Keratinocyte (primary cell): ENCODE measurements around the gene PPP1R1C. TPM values are rescaled to one million over a fixed set of nuclear protein-coding genes. Genes with fewer than 3 reads are reported as not detected.

Experiments
- DNase-seq: peaks from one replicate; pipeline ENCODE4 v3.0.0-alpha.2; 2011; ENCODE audit warnings: low read depth, missing footprints, low spot score
- FAIRE-seq: peaks from 2 replicates; lab custom pipeline; 2011; peaks lifted over from hg19 to GRCh38; lab: Jason Lieb, UNC
- H2AFZ ChIP-seq: 2 replicates; pipeline ENCODE4 v1.6.0; 2012; ENCODE audit warnings: low read length, control low read depth, inconsistent platforms; ENCODE audit not compliant: control insufficient read depth
- H3K27ac ChIP-seq: 2 replicates; pipeline ENCODE4 v1.5.1; 2011; ENCODE audit warnings: low read length; ENCODE audit not compliant: control insufficient read depth, insufficient read depth
- H3K27me3 ChIP-seq: 3 replicates; pipeline ENCODE4 v1.6.0; 2011; ENCODE audit warnings: low read length; ENCODE audit not compliant: control insufficient read depth, insufficient read depth; ENCODE audit errors: extremely low read depth
- H3K36me3 ChIP-seq, 2 experiments: 2 replicates in 1 of 2; 3 replicates in 1 of 2; pipeline ENCODE4 v1.5.1; 2011; ENCODE audit warnings: low read length in 2 of 2, mild to moderate bottlenecking in 1 of 2; ENCODE audit not compliant: control insufficient read depth in 2 of 2, insufficient read depth in 2 of 2; ENCODE audit errors: extremely low read depth in 1 of 2
- H3K4me1 ChIP-seq: 3 replicates; pipeline ENCODE4 v1.5.1; 2011; ENCODE audit warnings: low read length; ENCODE audit not compliant: control insufficient read depth, insufficient read depth; ENCODE audit errors: extremely low read depth
- H3K4me2 ChIP-seq: 3 replicates; pipeline ENCODE4 v1.6.0; 2011; ENCODE audit warnings: low read depth, low read length; ENCODE audit not compliant: control insufficient read depth, insufficient read depth; ENCODE audit errors: extremely low read depth
- H3K4me3 ChIP-seq, 3 experiments: fragments of 200-600 bp in 1 of 3; sonication (generic) in 1 of 3; 2 replicates in 2 of 3; 3 replicates in 1 of 3; pipeline ENCODE4 v1.5.1; 2011 to 2016; ENCODE audit warnings: low read length in 3 of 3, mild to moderate bottlenecking in 3 of 3, control low read depth in 2 of 3, inconsistent platforms in 1 of 3, low read depth in 1 of 3, mixed read lengths in 1 of 3, mixed run types in 1 of 3, moderate library complexity in 1 of 3; ENCODE audit not compliant: control insufficient read depth in 2 of 3, insufficient read depth in 2 of 3; ENCODE audit errors: extremely low read depth in 1 of 3
- H3K79me2 ChIP-seq: 2 replicates; pipeline ENCODE4 v1.6.0; 2012; ENCODE audit warnings: low read length; ENCODE audit not compliant: control insufficient read depth, insufficient read depth
- H3K9ac ChIP-seq: 3 replicates; pipeline ENCODE4 v1.6.0; 2011; ENCODE audit warnings: low read length; ENCODE audit not compliant: control insufficient read depth, insufficient read depth; ENCODE audit errors: extremely low read depth
- H3K9me1 ChIP-seq: 3 replicates; pipeline ENCODE4 v1.6.0; 2011; ENCODE audit warnings: low read length; ENCODE audit not compliant: control insufficient read depth, insufficient read depth; ENCODE audit errors: extremely low read depth
- H3K9me3 ChIP-seq: 2 replicates; pipeline ENCODE4 v1.5.1; 2012; ENCODE audit warnings: low read depth, low read length; ENCODE audit not compliant: control insufficient read depth
- H4K20me1 ChIP-seq: 3 replicates; pipeline ENCODE4 v1.6.0; 2011; ENCODE audit warnings: low read length; ENCODE audit not compliant: control insufficient read depth, insufficient read depth; ENCODE audit errors: extremely low read depth
- EZH2 ChIP-seq: IDR thresholded peaks from one replicate; pipeline ENCODE4 v1.6.1; 2012; ENCODE audit warnings: inconsistent platforms, mild to moderate bottlenecking, low read length, moderate library complexity
- dilution Hi-C: fragments of 300-500 bp; cut with MboI; formaldehyde crosslinking; loops from one replicate; pipeline ENCODE4 v1.7.0; 2020; ENCODE audit warnings: low sequenced_read_pairs; ENCODE audit not compliant: extremely low pct_ligation_motif_present
- polyA plus RNA-seq, 5 experiments: library from polyadenylated mRNA; depleted of rRNA in 3 of 5; stranded (reverse) in 3 of 5; stranded (forward) in 1 of 5; unstranded in 1 of 5; fragments of >200 nt; gene quantifications; 1 replicate in 1 of 5; 2 replicates in 3 of 5; 3 replicates in 1 of 5; pipeline versions ENCODE4 v1.2.1 to v1.2.3, GENCODE V29; 2011 to 2012; ENCODE audit warnings: missing spikeins in 2 of 5, low read depth in 1 of 5, low replicate concordance in 1 of 5
- TF ChIP-seq, protein P1 (sequence below), 3 experiments: IDR thresholded peaks in 1 of 3; conservative IDR thresholded peaks in 1 of 3; optimal IDR thresholded peaks in 1 of 3; 2 replicates in 2 of 3; 3 replicates in 1 of 3; pipeline versions ENCODE3 to v1.5.1; 2011; ENCODE audit warnings: low read length in 3 of 3, mild to moderate bottlenecking in 3 of 3, moderate library complexity in 2 of 3, control low read depth in 1 of 3, inconsistent platforms in 1 of 3; ENCODE audit not compliant: insufficient read depth in 2 of 3; ENCODE audit errors: extremely low read depth in 1 of 3

The PPP1R1C gene
- polyA plus RNA-seq, 1 donor (not counting 4 experiments of a cell fraction or from before 2014, with no cell fraction given), result 4.3 TPM

GRCh38 chr2:182049372-182050148 lies 63.9 kb downstream of the PPP1R1C start:
- Histone ChIP-seq H3K79me2 (no peaks in the 10 kb centered on the region), H3K27me3 (no peaks in the 10 kb centered on the region), H2AFZ (no peak overlapping the region), H3K36me3 (no peaks in the 10 kb centered on the region), H4K20me1 (no peaks in the 10 kb centered on the region), H3K27ac (no peak overlapping the region), H3K9me1 (no peaks in the 10 kb centered on the region), H3K4me3 (no peak overlapping the region), H3K9ac (no peak overlapping the region), H3K9me3 (no peaks in the 10 kb centered on the region), H3K4me2 (no peak overlapping the region), H3K4me1 (no peaks in the 10 kb centered on the region)
- DNase-seq (no peak), FAIRE-seq (no peak)
- dilution Hi-C loops, result no loop called here
- TF ChIP-seq, protein P1, sequence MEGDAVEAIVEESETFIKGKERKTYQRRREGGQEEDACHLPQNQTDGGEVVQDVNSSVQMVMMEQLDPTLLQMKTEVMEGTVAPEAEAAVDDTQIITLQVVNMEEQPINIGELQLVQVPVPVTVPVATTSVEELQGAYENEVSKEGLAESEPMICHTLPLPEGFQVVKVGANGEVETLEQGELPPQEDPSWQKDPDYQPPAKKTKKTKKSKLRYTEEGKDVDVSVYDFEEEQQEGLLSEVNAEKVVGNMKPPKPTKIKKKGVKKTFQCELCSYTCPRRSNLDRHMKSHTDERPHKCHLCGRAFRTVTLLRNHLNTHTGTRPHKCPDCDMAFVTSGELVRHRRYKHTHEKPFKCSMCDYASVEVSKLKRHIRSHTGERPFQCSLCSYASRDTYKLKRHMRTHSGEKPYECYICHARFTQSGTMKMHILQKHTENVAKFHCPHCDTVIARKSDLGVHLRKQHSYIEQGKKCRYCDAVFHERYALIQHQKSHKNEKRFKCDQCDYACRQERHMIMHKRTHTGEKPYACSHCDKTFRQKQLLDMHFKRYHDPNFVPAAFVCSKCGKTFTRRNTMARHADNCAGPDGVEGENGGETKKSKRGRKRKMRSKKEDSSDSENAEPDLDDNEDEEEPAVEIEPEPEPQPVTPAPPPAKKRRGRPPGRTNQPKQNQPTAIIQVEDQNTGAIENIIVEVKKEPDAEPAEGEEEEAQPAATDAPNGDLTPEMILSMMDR (optimal IDR thresholded peaks at IDR 0.05 in 1 of 3, IDR thresholded peaks at IDR 0.05 in 1 of 3, conservative IDR thresholded peaks at IDR 0.05 in 1 of 3; ENCODE audit: extremely low read depth in 1 of 3, insufficient read depth in 2 of 3, low read length in 3 of 3), result no peak
- no peak for TF ChIP-seq EZH2

DNA sequence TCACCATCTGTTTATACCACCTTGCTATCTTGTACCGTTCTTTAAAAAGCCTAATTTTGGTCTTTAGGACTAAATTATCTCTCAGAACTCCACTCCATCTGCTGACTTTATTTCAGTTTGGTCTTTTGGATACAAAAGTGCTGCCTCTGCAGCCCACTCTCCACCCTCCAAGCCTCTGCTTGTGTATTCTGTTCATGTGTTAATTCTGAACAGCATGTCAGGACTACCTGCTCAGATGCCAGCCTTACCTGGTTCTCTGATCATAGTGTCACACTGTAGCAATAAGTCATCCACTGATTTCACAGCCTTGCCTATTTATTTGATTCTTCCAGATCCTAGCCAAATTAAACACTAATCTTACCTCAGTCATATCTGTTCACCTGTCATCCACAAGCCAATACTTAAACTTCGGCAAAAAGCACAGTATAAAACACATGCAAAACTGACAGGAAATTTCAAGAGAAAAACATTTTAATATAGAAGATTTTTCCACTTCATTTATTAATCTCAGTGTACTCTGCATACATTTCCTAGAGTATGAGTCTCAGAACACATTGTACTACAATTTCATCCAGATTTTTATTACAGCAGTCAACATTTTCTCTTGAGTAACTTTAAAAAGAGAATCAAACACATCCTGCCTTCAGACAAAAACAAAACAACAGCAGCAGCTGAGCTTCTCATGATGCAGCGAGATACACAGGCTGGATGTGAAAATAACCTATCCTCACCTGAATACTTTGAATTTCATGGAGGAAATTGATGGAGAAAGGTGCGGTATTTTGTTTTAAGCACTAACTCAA lies 64.9 kb downstream of the PPP1R1C start:
- dilution Hi-C loops, result no loop called here
- no peaks in the 10 kb centered on the region for H3K79me2 ChIP-seq
- H3K4me3 ChIP-seq, result no peak overlapping the region
- no peaks in the 10 kb centered on the region for H3K27me3 ChIP-seq
- no peak for DNase-seq
- H4K20me1 ChIP-seq, result no peaks in the 10 kb centered on the region
- H3K9ac ChIP-seq, result no peak overlapping the region
- H2AFZ ChIP-seq, result no peak overlapping the region
- no peak for FAIRE-seq
- H3K4me1 ChIP-seq, result no peaks in the 10 kb centered on the region
- H3K27ac ChIP-seq, result no peak overlapping the region
- H3K36me3 ChIP-seq, result no peaks in the 10 kb centered on the region
- H3K9me1 ChIP-seq, result no peaks in the 10 kb centered on the region
- TF ChIP-seq EZH2, result no peak
- TF ChIP-seq, protein P1 (optimal IDR thresholded peaks at IDR 0.05 in 1 of 3, IDR thresholded peaks at IDR 0.05 in 1 of 3, conservative IDR thresholded peaks at IDR 0.05 in 1 of 3; ENCODE audit: extremely low read depth in 1 of 3, insufficient read depth in 2 of 3, low read length in 3 of 3), result no peak
- no peak overlapping the region for H3K4me2 ChIP-seq
- H3K9me3 ChIP-seq, result no peaks in the 10 kb centered on the region
